GM12892 (cell line): ENCODE data around the gene CASTOR1.

Source experiments
- DNase-seq: peaks from one replicate; pipeline ENCODE4 v3.0.0; 2011; ENCODE audit not compliant: insufficient read length
- FAIRE-seq: peaks from 2 replicates; lab custom pipeline; 2011; peaks lifted over from hg19 to GRCh38; lab: Jason Lieb, UNC
- POLR2A ChIP-seq: IDR thresholded peaks from 2 replicates; pipeline ENCODE4 v1.6.1; 2011; ENCODE audit warnings: low read depth, low read length, control low read depth
- POLR2AphosphoS5 ChIP-seq: IDR thresholded peaks from 2 replicates; pipeline ENCODE4 v1.6.1; 2011; ENCODE audit warnings: low read depth, low read length, control low read depth
- TAF1 ChIP-seq: IDR thresholded peaks from 2 replicates; pipeline ENCODE4 v1.6.1; 2011; ENCODE audit warnings: low read depth, mild to moderate bottlenecking, control low read depth, low read length, borderline replicate concordance

The CASTOR1 gene

GRCh38 chr22:30285846-30286200 lies 3.5 kb downstream of the CASTOR1 start:
- TF ChIP-seq POLR2A (no peak), POLR2AphosphoS5 (no peak), TAF1 (no peak)
- no peak for DNase-seq
- FAIRE-seq, result no peak

DNA sequence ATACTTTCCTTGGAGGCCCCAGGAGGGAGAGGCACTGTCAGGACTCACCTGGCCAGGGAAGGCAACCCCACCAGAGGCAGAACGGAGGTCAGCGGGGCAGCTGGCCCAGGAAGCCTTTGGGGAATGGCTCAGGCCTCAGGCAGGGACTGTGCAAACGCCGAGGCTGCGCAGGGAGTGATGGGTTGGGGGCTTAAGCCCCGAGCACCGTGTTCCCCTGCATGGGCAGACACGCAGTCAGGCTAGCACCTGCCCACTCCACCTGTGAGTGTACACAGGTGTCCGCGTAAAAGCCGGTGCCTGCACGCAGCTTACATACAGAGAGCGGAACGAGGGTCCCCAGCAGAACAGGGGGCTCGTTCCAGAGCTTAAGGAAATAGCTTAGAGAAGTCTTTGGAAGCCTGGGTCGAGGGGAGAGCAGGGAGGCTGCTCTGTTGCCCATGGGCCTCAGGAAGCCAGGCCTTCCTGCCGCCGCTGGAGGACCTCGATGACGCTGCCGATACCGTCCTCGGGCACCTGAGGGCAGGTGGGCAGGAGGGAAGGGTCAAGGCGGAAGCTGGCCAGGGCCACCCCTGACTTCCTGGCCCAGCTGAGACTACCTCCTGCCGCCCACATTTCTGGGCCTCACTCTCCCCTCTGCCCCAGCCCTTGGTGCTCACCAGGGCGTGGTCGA lies 4.0 kb downstream of the CASTOR1 start:
- DNase-seq (no peak), FAIRE-seq (no peak)
- TF ChIP-seq POLR2AphosphoS5 (no peak), TAF1 (no peak), POLR2A (no peak)

GRCh38 chr22:30284666-30285065 lies 4.6 kb downstream of the CASTOR1 start:
- FAIRE-seq (no peak), DNase-seq (no peak)
- TF ChIP-seq TAF1 (no peak), POLR2AphosphoS5 (no peak), POLR2A (no peak)

DNA sequence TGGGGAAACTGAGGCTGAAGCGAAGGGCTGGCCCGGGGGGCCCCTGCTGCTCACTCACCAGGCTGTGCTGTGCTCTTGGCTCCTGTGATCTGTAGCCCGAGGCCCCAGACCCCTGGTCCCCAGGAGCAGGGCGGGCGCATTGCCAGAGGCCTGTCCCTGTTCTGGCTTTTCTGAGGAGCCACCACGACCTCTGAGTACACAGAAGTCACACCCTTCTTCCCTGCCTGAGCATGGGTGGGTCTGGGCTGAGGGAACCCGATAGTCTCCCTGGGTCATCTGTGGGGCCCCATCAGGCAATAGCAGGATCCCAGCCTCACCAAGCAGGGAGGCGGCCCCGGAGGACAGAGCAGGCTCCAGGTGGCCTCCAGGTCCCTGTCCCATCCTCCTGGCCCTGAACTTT lies 5.1 kb downstream of the CASTOR1 start:
- TF ChIP-seq TAF1 (no peak), POLR2AphosphoS5 (no peak), POLR2A (no peak)
- DNase-seq (no peak), FAIRE-seq (no peak)

DNA sequence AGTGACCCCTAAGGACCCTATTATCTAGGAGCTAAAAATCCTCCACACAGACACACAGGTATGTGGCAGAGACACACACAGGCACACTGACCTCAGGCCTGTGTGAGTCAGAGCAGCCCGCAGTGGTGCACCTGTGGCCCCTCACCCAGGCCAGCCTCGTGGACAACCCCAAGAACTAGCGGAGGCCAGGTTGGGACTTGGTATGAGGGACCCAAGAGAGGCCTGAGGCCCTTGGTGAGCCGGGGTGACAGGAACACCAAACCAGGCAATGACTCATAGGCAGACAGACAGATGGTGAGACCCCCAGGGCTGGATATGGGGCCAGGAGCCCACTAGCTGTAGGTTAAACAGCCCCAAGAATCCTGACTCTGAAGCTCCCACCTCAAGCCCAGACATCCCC lies 6.0 kb downstream of the CASTOR1 start:
- FAIRE-seq, result no peak
- DNase-seq, result no peak
- no peak for TF ChIP-seq TAF1

DNA sequence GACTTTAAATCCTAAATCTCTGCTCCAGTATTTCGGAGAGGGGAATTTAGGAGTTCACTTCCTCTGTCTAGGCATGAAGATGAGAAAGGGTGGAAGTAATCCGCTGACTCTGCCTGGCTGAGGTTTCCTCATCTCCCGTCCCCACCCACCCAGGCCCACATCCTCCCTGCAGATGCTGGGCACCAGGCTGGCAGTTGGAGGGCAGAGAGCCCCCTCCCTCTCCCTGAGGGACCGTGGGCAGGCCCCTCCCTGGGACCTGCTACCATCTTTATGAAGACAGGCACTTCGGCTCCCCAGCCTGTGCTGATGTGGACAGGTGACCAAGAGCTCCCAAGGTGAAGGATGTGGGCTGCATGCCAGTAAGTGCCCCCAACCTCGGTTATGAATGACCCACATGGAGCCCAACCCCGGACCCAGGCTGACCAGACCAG lies 6.7 kb downstream of the CASTOR1 start:
- TF ChIP-seq POLR2AphosphoS5 (no peak), POLR2A (no peak), TAF1 (no peak)
- no peak for FAIRE-seq
- no peak for DNase-seq

- DNase-seq (no peak), FAIRE-seq (no peak)
- no peak for TF ChIP-seq TAF1
- no peak for TF ChIP-seq POLR2AphosphoS5
- no peak for TF ChIP-seq POLR2A
Measured at GRCh38 chr22:30280505-30280904, 8.8 kb downstream of the CASTOR1 start.

- DNase-seq (no peak), FAIRE-seq (no peak)
- no peak for TF ChIP-seq POLR2A
- TF ChIP-seq TAF1, result no peak
- TF ChIP-seq POLR2AphosphoS5, result no peak
Measured at GRCh38 chr22:30279932-30280331, 9.4 kb downstream of the CASTOR1 start.

- TF ChIP-seq TAF1, result no peak
- FAIRE-seq (no peak), DNase-seq (no peak)
Measured at GRCh38 chr22:30279046-30279788, 10.1 kb downstream of the CASTOR1 start.

DNA sequence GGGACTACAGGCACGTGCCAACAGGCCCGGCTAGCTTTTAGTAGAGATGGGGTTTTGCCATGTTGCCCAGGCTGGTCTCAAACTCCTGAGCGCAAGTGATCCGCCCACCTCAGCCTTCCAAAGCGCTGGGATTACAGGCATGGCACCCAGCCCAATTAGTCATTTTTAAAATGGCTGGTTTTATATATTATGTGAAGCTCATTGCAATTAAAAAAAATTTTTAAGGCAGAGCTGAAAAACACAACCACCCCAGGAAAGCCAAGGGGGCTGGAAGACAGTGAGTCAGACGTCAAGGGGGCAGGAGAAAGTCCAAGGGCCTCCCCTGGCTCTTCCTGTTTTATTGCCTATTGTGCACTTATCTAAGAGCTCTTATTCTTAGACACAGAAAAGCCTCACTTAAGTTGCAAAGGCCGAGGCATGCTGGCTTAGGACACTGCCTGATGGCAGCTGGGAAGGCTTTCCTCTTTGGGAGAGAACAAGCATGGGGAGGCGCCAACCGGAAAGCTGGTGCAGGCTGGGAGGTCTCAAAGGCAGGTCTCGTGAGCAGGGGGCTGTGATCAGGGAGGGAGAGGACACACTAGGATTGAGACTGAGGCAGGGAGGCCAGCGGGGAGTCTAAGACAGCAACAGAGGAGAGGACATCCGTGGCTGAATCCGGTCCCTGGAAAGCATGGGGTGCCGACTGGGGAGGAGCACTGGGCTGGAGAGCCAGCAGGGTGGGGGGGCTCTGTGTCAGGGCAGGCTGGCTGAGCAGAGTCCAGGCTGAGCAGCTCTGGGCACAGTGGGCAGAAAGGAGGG lies 11.6 kb downstream of the CASTOR1 start:
- TF ChIP-seq POLR2A (no peak), TAF1 (no peak), POLR2AphosphoS5 (no peak)
- FAIRE-seq (no peak), DNase-seq (no peak)

GRCh38 chr22:30276039-30276438 lies 13.3 kb downstream of the CASTOR1 start:
- DNase-seq, result no peak
- FAIRE-seq, result no peak
- TF ChIP-seq TAF1, result no peak
- no peak for TF ChIP-seq POLR2AphosphoS5
- no peak for TF ChIP-seq POLR2A

- DNase-seq, result no peak
- TF ChIP-seq POLR2AphosphoS5 (no peak), TAF1 (no peak), POLR2A (no peak)
- no peak for FAIRE-seq
Measured at GRCh38 chr22:30275625-30276024, 13.7 kb downstream of the CASTOR1 start.
